Fibroblast of the conjunctiva (primary cell): ENCODE data around the gene AQP6.
"Not testable (repeated sequence)": the region's sequence is repeated elsewhere in the genome, so short reads cannot be mapped to it uniquely, and the experiment has no call there.

Source experiments
- DNase-seq: peaks from one replicate; pipeline ENCODE4 v3.0.0-alpha.2; 2010; ENCODE audit warnings: low read depth

Gene AQP6

GRCh38 chr12:49969651-49970429 lies 2.9 kb upstream of the AQP6 start:
- no peak for DNase-seq

DNA sequence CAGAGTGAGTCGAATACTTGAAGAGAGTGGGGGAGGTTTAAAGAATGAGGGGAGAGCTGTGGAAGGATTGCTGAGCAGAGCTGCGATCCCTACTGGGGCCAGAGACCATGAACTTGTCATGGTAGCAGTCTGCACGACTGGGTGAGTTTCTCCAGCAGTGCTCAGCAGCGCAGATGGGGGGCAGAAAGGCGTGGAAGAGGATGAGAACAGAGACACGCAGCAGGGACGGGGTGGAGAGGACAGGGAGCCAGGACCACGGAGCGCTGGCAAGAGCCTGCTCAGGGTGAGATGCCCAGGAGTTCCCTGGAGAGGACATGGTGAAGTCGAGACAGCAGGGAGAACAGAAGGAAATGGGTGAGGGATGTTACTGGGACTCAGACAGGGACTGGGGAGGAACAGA lies 2.1 kb upstream of the AQP6 start:
- no peak for DNase-seq

DNA sequence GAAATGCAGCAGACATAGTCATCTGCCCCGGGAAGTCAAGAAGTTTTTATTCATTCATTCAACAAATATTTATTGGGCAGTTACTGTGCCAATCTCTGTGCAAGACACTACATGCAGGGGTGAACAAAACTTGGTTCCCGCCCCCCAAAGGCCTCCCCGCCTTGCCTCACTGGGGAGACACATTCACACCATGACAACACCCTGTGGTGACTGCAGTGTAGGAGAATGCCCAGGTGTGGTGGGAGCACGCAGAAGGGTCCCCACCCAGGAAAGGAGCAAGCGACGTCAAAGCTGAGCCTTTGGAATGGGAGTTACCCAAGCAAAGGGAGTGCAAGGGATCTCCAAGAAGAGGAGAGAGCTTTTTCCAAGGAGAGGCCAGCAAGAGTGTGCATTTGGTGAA lies 1.6 kb upstream of the AQP6 start:
- DNase-seq: no peak

- no peak for DNase-seq
Measured at GRCh38 chr12:49972129-49972528, 618 bp upstream of the AQP6 start.

DNA sequence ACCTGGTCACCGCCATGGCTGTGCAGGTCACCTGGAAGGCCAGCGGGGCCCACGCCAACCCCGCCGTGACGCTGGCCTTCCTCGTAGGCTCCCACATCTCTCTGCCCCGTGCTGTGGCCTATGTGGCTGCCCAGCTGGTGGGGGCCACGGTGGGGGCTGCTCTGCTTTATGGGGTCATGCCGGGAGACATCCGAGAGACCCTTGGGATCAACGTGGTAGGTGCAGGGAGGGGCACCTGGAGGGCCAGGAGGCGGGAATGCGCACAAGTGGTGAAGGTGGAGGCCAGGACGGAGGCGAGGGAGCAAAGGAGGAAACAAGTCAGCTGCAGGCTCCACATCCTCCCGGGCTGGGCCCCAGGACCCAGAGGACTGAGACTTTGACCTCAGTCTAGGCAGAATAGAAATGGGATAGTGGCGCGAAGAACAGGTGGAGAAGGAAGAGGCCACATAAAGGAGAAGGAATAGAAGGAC lies 649 bp downstream of the AQP6 start:
- DNase-seq: no peak

DNA sequence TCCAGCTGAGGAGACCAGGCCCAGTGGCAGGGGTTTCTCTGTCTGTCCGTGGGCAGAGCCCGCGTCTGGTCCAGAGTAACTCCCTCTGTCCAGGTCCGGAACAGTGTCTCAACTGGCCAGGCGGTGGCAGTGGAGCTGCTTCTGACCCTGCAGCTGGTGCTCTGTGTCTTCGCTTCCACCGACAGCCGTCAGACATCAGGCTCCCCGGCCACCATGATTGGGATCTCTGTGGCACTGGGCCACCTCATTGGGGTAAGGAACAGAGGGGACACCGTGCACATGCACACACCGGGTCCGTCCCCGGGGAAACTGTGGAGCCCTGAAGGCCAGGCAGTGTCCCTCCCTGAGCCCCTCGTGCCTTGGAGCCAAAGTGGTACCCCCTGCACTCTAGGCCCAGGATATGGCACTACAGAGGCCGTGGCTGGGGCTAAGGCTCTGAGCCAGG lies 1.5 kb downstream of the AQP6 start:
- peak; percentile 52 for DNase-seq

- DNase-seq: no peak
Measured at GRCh38 chr12:49974677-49975317, 2.0 kb downstream of the AQP6 start.

DNA sequence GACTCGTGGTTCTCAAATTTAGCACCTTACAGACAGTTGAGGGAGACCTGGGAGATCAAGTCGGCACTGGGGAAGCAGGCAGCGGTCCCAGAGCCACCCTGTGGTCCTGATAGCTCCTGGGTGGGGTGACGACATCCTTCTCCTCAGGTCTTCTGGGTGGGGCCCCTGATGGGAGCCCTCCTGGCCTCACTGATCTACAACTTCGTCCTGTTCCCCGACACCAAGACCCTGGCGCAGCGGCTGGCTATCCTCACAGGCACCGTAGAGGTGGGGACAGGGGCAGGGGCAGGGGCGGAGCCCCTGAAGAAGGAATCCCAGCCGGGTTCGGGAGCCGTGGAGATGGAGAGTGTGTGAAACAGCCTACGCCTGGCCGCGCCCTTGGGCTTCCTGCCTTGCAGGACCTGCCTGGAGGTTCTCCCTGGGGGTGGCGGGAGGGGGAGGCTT lies 2.6 kb downstream of the AQP6 start:
- DNase-seq: no peak

DNA sequence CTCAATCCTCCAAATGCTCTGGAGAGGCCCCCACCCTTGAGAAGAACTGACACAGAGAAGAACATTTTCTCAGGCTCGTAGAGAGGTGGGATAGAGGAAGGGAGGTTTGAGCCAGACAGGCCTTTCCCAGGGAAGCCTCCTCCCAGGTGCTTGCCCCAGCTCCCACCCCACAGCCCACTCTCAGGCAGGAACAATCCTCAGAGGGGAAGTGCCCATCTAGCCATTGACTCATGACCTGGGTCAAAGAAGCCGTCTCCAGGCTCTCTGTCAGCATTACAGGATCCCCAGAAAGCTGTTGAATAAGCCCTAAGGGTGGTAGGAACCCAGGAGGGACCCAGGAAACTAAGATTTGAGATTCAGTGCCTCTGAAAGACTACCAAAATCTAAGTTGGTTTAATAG lies 3.8 kb downstream of the AQP6 start:
- DNase-seq: no peak

DNA sequence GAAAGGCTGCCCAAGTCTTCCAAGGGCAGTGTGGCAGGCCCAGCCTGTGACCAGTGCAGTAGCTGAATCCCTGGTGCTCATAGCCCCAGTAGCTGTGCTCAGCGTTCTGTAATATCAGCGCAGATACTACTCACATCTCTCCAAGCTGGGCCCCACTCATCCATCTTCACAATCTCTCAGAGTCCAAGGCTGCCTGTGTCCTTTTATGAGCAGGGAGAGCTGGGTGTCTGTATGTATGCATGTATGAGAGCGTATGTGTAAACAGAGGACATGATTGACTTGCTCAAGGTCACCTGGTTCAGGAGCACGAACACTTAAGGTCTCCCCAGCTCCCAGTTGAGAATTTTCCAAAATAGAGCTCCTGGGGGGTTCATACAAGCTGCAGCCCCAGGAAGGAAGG lies 5.4 kb downstream of the AQP6 start:
- no peak for DNase-seq

DNA sequence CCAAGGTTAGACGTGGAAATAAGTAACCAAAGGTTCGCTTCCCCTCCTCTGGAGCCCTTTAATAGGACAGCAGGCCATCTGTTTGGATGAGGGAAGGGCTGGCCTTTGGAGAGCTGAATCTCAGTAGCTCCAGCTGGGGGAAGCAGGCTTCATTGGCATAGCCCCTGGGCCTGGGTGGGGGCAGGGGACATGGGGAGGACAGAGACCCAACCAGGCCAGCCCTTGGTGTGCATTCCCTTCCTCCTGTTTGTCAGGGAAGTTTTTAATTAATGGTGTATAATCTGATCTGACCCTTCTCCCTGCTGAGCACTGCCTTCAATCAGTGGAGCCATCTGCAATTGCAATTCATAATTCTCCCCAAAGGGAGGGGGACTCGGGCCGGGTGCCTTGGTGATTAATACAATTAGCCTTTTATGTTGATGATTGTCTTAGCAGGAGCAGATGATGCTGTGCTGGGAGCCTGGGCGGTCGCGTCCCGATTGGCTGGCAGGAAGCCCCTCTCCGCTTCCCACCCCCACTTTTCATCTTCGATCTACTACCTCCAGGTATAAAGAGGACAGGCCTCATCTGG lies 6.4 kb downstream of the AQP6 start:
- no peak for DNase-seq

DNA sequence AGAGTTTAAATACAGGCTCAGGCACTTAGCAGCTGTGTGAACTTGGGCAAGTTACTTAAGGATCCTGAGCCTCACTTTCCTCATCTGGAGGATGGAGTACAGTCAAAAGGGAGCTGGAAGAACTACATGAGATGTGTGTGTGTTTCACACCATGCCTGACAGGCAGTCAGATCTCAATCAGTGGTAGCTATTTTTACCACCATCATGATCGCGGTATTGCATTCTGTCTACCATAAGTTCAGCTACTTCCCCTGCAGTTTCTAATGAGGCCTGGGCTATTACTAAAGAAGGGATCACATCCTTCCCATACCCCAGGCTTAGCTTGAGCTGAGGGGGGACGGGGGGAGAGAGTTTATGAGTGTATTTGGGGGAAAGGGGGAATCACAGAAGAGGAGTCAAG lies 7.0 kb downstream of the AQP6 start:
- DNase-seq: no peak

GRCh38 chr12:49980501-49981349 lies 8.0 kb downstream of the AQP6 start:
- DNase-seq: no peak

GRCh38 chr12:49982246-49983087 lies 9.7 kb downstream of the AQP6 start:
- DNase-seq: no peak

DNA sequence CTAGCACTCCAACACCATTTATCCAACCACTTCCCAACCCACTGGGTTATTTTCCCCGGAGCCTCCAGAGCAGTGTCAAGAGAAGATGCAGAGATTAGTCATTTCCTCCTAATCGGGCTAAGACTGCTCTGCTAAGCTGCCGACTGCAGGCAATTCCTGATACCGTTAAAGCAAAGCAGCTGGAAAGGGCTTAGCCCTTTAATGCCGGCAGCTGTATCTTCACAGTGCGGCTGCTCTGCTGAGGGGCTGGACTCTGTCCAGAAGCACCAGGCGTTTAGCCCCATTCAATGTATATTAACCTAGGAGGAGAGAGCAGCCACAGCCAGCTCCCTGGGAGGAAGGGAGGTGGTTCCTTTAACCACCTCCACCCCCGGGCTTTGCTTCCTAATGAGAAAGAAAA lies 11.1 kb downstream of the AQP6 start:
- DNase-seq: peak; percentile 72

DNA sequence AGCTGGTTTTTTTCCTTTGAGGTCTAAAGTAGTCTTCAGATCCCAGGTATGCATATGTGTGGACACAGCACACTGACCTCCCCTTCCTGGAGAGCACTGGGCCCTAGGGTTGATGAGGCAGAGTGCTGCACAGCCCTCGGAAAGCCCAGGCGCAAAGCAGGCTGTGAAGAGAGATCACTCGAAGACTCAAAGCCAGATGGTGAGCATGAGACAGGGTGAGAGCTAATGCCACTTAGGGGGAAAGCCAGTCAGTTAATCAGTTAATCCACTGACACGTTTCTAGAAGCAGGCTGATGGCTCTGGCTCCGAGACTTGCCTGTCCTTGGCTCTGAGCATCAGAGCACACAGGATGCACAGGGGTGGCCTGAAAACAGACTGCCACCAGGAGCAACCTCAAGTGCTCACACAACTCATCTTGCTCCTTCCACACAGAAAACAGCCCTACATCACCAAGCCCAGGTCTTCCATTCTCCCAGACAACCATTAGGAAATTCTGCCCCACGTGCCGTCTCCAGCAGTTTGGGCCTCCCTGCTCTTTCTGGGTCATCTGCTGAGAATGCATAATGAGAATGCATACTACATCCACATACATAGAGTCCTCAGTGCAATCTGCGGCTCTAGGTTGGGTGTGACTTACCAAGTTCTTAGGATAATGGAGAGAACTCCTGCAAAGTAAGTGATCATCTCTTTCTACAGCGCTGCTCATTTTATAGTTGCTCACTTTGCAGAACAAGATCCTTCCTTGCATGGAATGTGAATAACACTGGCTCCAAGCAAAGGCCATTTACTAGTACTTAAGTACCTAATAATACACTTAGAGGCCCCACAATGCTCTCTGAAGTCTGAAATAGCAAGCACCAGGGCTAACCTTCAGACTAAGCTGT lies 12.0 kb downstream of the AQP6 start:
- no peak for DNase-seq

DNA sequence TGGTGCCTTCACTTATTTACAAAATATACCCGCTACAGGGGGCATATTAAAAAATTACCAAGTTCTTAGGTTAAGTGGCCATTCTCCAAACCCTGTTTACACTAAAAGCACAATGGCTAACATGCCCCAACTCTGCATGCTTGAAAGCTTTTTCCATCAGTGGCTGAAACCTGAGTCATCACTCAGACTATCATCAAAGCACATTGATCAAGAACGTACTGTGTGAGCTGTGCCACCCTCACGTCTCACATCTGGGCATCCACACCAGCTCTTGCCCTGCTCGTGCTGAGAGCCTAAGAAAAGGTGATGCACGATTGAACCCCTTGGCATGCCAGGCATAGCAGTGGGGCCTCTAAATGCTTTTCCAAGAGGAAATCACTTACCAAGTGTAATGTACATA lies 13.2 kb downstream of the AQP6 start:
- DNase-seq: no peak

GRCh38 chr12:49986476-49986875 lies 13.7 kb downstream of the AQP6 start:
- DNase-seq: not testable (repeated sequence)

GRCh38 chr12:49987625-49988303 lies 15.0 kb downstream of the AQP6 start:
- no peak for DNase-seq

- not testable (repeated sequence) for DNase-seq
Measured at GRCh38 chr12:49989400-49989799, 16.7 kb downstream of the AQP6 start.
